Bronchial epithelial cell (primary cell): ENCODE results near the gene PLCB1. TPM values are rescaled to one million over a fixed set of nuclear protein-coding genes. Genes with fewer than 3 reads are reported as not detected.
"Not testable (repeated sequence)": the region's sequence is repeated elsewhere in the genome, so short reads cannot be mapped to it uniquely, and the experiment has no call there.

Source experiments
- DNase-seq: peaks from one replicate; pipeline ENCODE4 v3.0.0-alpha.2; 2010; ENCODE audit warnings: low read depth
- FAIRE-seq: peaks from 2 replicates; lab custom pipeline; 2011; peaks lifted over from hg19 to GRCh38; lab: Jason Lieb, UNC
- H3K27me3 ChIP-seq: 2 replicates; pipeline ENCODE4 v1.5.1; 2011; ENCODE audit warnings: low read length; ENCODE audit not compliant: control insufficient read depth, insufficient read depth
- H3K36me3 ChIP-seq: 2 replicates; pipeline ENCODE4 v1.5.1; 2011; ENCODE audit warnings: low read length; ENCODE audit not compliant: control insufficient read depth, insufficient read depth
- H3K4me3 ChIP-seq: 2 replicates; pipeline ENCODE4 v1.5.1; 2011; ENCODE audit warnings: mild to moderate bottlenecking, low read depth, low read length, control low read depth
- CTCF ChIP-seq: IDR thresholded peaks from 2 replicates; pipeline ENCODE4 v1.5.1; 2011; ENCODE audit warnings: mild to moderate bottlenecking, moderate library complexity, low read length, control low read depth, inconsistent platforms; ENCODE audit not compliant: insufficient read depth, severe bottlenecking
- total RNA-seq: library from RNA; depleted of rRNA; stranded (reverse); fragments of >200 nt; gene quantifications from 2 replicates; pipeline ENCODE4 v1.2.1, GENCODE V29; 2014

PLCB1 gene
- total RNA-seq, 1 donor from 2014 or later, result 1.1 TPM

GRCh38 chr20:8376940-8377339, 244.9 kb downstream of the PLCB1 start:
- Histone ChIP-seq H3K4me3 (no peak overlapping the region), H3K27me3 (no peaks in the 10 kb centered on the region), H3K36me3 (no peaks in the 10 kb centered on the region)
- no peak for TF ChIP-seq CTCF
- FAIRE-seq (no peak), DNase-seq (no peak)

GRCh38 chr20:8379125-8379524, 247.1 kb downstream of the PLCB1 start:
- not testable (repeated sequence) for FAIRE-seq, DNase-seq, H3K36me3 ChIP-seq, H3K27me3 ChIP-seq, H3K4me3 ChIP-seq

- TF ChIP-seq CTCF, result no peak
- H3K36me3 ChIP-seq, result no peaks in the 10 kb centered on the region
- DNase-seq (no peak), FAIRE-seq (no peak)
- no peak overlapping the region for H3K4me3 ChIP-seq
- no peaks in the 10 kb centered on the region for H3K27me3 ChIP-seq
These were observed 253.2 kb downstream of the PLCB1 start for GRCh38 chr20:8385247-8385646.

- FAIRE-seq (no peak), DNase-seq (no peak)
- no peak overlapping the region for H3K4me3 ChIP-seq
- H3K36me3 ChIP-seq, result no peaks in the 10 kb centered on the region
- no peak for TF ChIP-seq CTCF
- no peaks in the 10 kb centered on the region for H3K27me3 ChIP-seq
These were observed 254.9 kb downstream of the PLCB1 start for GRCh38 chr20:8386991-8387390.

GRCh38 chr20:8388141-8388540, 256.1 kb downstream of the PLCB1 start:
- Histone ChIP-seq H3K27me3 (no peaks in the 10 kb centered on the region), H3K36me3 (no peaks in the 10 kb centered on the region), H3K4me3 (no peak overlapping the region)
- DNase-seq, result peak; percentile 6
- TF ChIP-seq CTCF, result no peak
- FAIRE-seq, result no peak

GRCh38 chr20:8388707-8389106, 256.6 kb downstream of the PLCB1 start:
- no peak for TF ChIP-seq CTCF
- no peak for FAIRE-seq
- H3K4me3 ChIP-seq, result no peak overlapping the region
- H3K27me3 ChIP-seq, result no peaks in the 10 kb centered on the region
- H3K36me3 ChIP-seq, result no peaks in the 10 kb centered on the region
- no peak for DNase-seq
